ENCODE data around the gene CCT6B. TPM values are rescaled to one million over a fixed set of nuclear protein-coding genes. Genes with fewer than 3 reads are reported as not detected.

CCT6B gene
- total RNA-seq: 1.5 TPM
- long read RNA-seq: 0 reads

GRCh38 chr17:34961093-34961911 lies at the start of gene CCT6B, which contains the start of gene ZNF830:
CCT6B (minus strand) TSS chr17:34961460; CDS start chr17:34961393, 67 bp downstream.
ZNF830 (plus strand) TSS chr17:34961540; CDS start chr17:34961567, 27 bp downstream.
- H3K27ac ChIP-seq: peak within 1 kb of the TSS; percentile 98
- no peaks in the 10 kb centered on the region for H3K9me3 ChIP-seq
- peak; percentile 95 for DNase-seq
- peak; percentile 97 to 99 for ATAC-seq
- H3K4me1 ChIP-seq: peaks cover 23% of the 10 kb centered on the region
- peaks cover 34% of the 10 kb centered on the region for H3K36me3 ChIP-seq
- peak within 1 kb of the TSS; percentile 98 for H3K4me3 ChIP-seq
- no peaks in the 10 kb centered on the region for H3K27me3 ChIP-seq (ENCODE audit: low read depth)
- intact Hi-C loops (cut with DNase I): no loop called here
- no peak for TF ChIP-seq CTCF (IDR thresholded peaks at IDR 0.05)

- Histone ChIP-seq H3K4me3 (no peak overlapping the region), H3K36me3 (peaks cover 72% of the 10 kb centered on the region), H3K27me3 (ENCODE audit: low read depth) (no peaks in the 10 kb centered on the region), H3K27ac (no peak overlapping the region), H3K9me3 (no peaks in the 10 kb centered on the region), H3K4me1 (no peaks in the 10 kb centered on the region)
- DNase-seq (no peak), ATAC-seq (no peak)
- intact Hi-C loops (cut with DNase I): no loop called here
- no peak for TF ChIP-seq CTCF (IDR thresholded peaks at IDR 0.05)
Measured at GRCh38 chr17:35010093-35010492, 48.8 kb upstream of the CCT6B start.

GRCh38 chr17:35006961-35007360 lies 45.7 kb upstream of the CCT6B start:
- ATAC-seq: no peak
- TF ChIP-seq CTCF (IDR thresholded peaks at IDR 0.05): no peak

GRCh38 chr17:35006345-35006744 lies 45.1 kb upstream of the CCT6B start:
- no peak for TF ChIP-seq CTCF (IDR thresholded peaks at IDR 0.05)
- DNase-seq (no peak), ATAC-seq (no peak)
- H3K36me3 ChIP-seq: peaks cover 72% of the 10 kb centered on the region
- H3K4me3 ChIP-seq: no peak overlapping the region
- no peaks in the 10 kb centered on the region for H3K27me3 ChIP-seq (ENCODE audit: low read depth)
- H3K27ac ChIP-seq: no peak overlapping the region
- H3K9me3 ChIP-seq: no peaks in the 10 kb centered on the region
- H3K4me1 ChIP-seq: no peaks in the 10 kb centered on the region
- intact Hi-C loops (cut with DNase I): no loop called here

More at GRCh38 chr17:35006961-35007360, 45.7 kb upstream of the CCT6B start:
- Histone ChIP-seq H3K9me3 (no peaks in the 10 kb centered on the region), H3K27ac (no peak overlapping the region), H3K4me1 (no peaks in the 10 kb centered on the region), H3K4me3 (no peak overlapping the region), H3K36me3 (peaks cover 72% of the 10 kb centered on the region), H3K27me3 (ENCODE audit: low read depth) (no peaks in the 10 kb centered on the region)
- DNase-seq: no peak
- intact Hi-C loops (cut with DNase I): no loop called here

- no peaks in the 10 kb centered on the region for H3K27me3 ChIP-seq (ENCODE audit: low read depth)
- H3K27ac ChIP-seq: no peak overlapping the region
- no peak for TF ChIP-seq CTCF (IDR thresholded peaks at IDR 0.05)
- H3K36me3 ChIP-seq: peaks cover 71% of the 10 kb centered on the region
- no peaks in the 10 kb centered on the region for H3K4me1 ChIP-seq
- H3K9me3 ChIP-seq: no peaks in the 10 kb centered on the region
- intact Hi-C loops (cut with DNase I): no loop called here
- H3K4me3 ChIP-seq: no peak overlapping the region
- ATAC-seq (peak in 1 of 2 donors; percentile 6), DNase-seq (no peak)
Measured at GRCh38 chr17:35003778-35004177, 42.5 kb upstream of the CCT6B start.

Measured in lower lobe of right lung (tissue), 2 donors.